ENCODE measurements around the gene PPP1R12B. TPM values are rescaled to one million over a fixed set of nuclear protein-coding genes. Genes with fewer than 3 reads are reported as not detected.
"Not testable (repeated sequence)": the region's sequence is repeated elsewhere in the genome, so short reads cannot be mapped to it uniquely, and the experiment has no call there.

PPP1R12B gene
- total RNA-seq, 1 donor from 2014 or later = 13.5 TPM

DNA sequence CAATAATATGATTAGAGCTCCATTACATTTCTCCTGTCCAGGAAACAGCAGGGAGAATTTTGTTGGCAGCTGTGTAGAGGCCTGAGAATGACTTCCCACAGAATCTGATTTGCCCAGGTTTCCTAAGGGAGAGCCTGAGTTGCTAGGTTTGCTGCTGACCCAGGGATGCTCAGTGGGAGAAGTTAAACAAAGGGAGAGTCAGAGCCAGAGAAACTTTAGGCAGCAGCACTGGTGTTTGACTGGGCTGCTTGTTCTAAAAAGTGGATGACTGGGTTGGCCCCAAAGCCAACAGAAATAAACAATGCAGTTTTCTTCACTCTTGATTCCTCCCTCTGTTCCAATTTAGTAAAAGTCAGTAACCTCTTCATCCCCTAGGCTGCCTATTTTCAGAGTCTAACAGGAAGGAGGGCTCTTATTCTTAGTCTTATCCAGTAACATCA, 69.3 kb downstream of the PPP1R12B start:
- H3K4me3 Mint-ChIP-seq (ENCODE audit: low read depth); H3K36me3 Mint-ChIP-seq (ENCODE audit: low read depth); H3K4me1 Mint-ChIP-seq (ENCODE audit: low read depth); intact Hi-C loops (cut with micrococcal nuclease); H3K9me3 Mint-ChIP-seq; H3K27ac Mint-ChIP-seq; DNase-seq (ENCODE audit: low spot score); H3K27me3 Mint-ChIP-seq (ENCODE audit: low read depth): not testable (repeated sequence)

DNA sequence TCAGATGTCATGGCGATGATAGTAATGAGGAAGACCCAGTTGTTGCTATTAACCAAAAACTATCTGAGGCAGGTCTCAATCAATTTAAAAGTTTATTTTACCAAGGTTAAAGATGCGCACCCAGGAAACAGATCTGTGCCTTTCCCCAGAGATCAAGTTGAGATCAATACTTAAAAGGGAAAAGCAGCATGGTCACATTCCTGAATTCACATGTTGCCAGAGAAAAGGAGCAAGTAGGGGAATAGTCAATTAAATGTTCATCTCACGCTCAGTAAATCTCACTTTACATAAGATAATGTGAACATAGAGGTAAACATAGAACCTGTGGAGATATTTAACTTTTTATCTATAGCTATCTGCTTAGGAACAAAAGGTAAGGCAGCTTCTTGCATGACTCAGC, 71.2 kb downstream of the PPP1R12B start:
- H3K4me1 Mint-ChIP-seq (ENCODE audit: low read depth); DNase-seq (ENCODE audit: low spot score); H3K9me3 Mint-ChIP-seq; H3K27ac Mint-ChIP-seq; H3K36me3 Mint-ChIP-seq (ENCODE audit: low read depth); intact Hi-C loops (cut with micrococcal nuclease); H3K4me3 Mint-ChIP-seq (ENCODE audit: low read depth); H3K27me3 Mint-ChIP-seq (ENCODE audit: low read depth): not testable (repeated sequence)

DNA sequence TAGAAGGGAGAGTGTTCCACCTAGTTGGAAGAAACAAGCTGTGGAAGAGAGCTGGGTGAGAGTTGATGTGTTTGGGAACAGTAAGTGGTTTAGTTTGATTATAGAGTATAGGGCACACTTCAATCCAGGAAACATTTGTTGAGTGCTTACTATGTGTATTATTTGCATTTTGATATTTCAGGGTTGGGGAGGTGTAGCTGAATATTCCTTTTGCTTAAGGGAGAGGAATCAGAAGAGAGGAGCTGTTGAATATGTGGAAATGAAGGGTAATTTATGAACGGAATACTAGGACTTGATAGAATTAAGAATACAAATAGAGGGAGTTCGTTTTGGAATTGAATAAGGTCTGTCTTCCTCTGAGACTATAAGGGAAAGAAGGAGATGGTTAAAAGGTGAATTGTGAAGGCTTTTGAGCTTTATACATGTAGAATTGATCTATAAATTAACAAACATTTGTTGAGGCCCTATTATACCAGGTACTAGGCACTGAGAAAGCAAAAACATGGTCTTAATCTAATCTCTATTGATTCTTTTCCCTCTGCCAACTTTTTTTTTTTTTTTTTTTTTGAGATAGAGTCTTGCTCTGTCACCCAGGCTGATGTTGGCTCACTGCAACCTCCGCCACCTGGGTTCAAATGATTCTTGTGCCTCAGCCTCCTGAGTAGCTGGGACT, 72.1 kb downstream of the PPP1R12B start:
- H3K27me3 Mint-ChIP-seq (ENCODE audit: low read depth); H3K4me1 Mint-ChIP-seq (ENCODE audit: low read depth); H3K4me3 Mint-ChIP-seq (ENCODE audit: low read depth); H3K9me3 Mint-ChIP-seq; H3K27ac Mint-ChIP-seq; DNase-seq (ENCODE audit: low spot score); H3K36me3 Mint-ChIP-seq (ENCODE audit: low read depth); intact Hi-C loops (cut with micrococcal nuclease): not testable (repeated sequence)

DNA sequence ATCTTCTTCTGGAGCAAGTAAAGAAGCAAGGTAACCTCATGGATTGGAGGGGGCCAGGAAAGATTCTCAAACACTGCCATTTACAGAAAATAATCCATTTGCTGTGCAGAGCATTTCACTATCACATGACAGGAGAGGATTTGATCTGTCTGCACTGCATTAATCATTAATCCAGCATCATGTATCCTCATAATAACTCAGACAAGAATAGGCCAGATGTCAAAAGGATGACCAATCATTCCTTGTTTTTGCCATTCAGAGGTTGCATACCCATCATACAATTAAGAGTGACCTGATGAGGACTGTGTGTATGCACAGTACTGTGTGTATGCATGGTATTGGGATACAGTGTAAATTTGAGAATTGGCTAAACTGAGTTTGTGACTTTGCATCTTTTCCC, 74.2 kb downstream of the PPP1R12B start:
- intact Hi-C loops (cut with micrococcal nuclease); H3K36me3 Mint-ChIP-seq (ENCODE audit: low read depth); H3K4me3 Mint-ChIP-seq (ENCODE audit: low read depth); H3K4me1 Mint-ChIP-seq (ENCODE audit: low read depth); H3K27me3 Mint-ChIP-seq (ENCODE audit: low read depth); DNase-seq (ENCODE audit: low spot score); H3K9me3 Mint-ChIP-seq; H3K27ac Mint-ChIP-seq: not testable (repeated sequence)

DNA sequence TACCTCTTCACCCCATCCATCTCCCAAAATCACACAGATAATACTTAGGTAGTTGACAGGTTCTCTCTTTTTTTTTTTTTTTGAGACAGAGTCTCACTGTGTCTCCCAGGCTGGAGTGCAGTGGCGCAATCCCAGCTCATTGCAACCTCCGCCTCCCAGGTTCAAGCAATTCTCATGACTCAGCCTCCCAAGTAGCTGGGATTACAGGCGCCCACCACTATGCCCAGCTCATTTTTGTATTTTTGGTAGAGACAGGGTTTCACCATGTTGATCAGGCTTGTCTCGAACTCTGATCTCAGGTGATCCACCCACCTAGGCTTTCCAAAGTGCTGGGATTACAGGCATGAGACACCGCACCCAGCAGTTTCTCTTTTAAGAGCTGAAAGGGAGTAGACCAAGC, 75.8 kb downstream of the PPP1R12B start:
- DNase-seq (ENCODE audit: low spot score); intact Hi-C loops (cut with micrococcal nuclease); H3K4me1 Mint-ChIP-seq (ENCODE audit: low read depth); H3K9me3 Mint-ChIP-seq; H3K36me3 Mint-ChIP-seq (ENCODE audit: low read depth); H3K27me3 Mint-ChIP-seq (ENCODE audit: low read depth); H3K27ac Mint-ChIP-seq; H3K4me3 Mint-ChIP-seq (ENCODE audit: low read depth): not testable (repeated sequence)

DNA sequence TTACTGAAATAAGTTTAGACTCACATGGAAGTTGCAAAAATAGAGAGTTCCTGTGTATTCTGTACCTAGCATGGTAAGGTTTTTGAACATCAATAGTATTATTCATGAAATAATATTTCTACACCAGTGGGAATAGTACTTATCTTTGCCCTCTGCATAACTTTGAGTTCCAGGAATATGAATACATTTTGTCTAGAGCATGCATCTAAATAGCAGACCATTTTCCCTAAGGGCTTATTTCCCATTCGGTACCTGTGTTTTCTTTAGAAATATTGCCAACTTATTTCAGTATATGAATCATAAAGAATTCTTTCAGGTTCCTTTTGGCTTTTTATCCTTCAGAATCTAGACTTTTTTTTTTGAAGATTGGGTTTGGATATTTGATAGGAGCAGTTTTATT, 81.6 kb downstream of the PPP1R12B start:
- H3K4me1 Mint-ChIP-seq (ENCODE audit: low read depth); H3K4me3 Mint-ChIP-seq (ENCODE audit: low read depth); H3K9me3 Mint-ChIP-seq; DNase-seq (ENCODE audit: low spot score); H3K27me3 Mint-ChIP-seq (ENCODE audit: low read depth); H3K27ac Mint-ChIP-seq; intact Hi-C loops (cut with micrococcal nuclease): not testable (repeated sequence)
- H3K36me3 Mint-ChIP-seq (ENCODE audit: low read depth) = peaks cover 17% of the 10 kb centered on the region

DNA sequence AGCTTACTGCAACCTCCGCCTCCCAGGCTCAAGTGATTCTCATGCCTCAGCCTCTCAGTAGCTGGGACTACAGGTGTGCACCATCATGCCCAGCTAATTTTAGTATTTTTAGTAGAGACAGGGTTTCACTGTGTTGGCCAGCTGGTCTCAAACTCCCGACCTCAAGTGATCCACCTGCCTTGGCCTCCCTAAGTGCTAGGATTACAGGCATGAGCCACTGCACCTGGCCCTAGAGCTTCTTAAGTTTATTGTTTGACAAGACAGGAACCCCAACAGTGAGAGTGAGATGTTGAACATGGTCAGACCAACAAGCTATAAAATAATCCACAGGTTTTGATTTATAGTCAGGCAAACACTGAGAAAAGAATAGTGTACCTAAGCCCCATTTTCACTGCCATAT, 83.8 kb downstream of the PPP1R12B start:
- H3K36me3 Mint-ChIP-seq (ENCODE audit: low read depth) = peaks cover 19% of the 10 kb centered on the region

DNA sequence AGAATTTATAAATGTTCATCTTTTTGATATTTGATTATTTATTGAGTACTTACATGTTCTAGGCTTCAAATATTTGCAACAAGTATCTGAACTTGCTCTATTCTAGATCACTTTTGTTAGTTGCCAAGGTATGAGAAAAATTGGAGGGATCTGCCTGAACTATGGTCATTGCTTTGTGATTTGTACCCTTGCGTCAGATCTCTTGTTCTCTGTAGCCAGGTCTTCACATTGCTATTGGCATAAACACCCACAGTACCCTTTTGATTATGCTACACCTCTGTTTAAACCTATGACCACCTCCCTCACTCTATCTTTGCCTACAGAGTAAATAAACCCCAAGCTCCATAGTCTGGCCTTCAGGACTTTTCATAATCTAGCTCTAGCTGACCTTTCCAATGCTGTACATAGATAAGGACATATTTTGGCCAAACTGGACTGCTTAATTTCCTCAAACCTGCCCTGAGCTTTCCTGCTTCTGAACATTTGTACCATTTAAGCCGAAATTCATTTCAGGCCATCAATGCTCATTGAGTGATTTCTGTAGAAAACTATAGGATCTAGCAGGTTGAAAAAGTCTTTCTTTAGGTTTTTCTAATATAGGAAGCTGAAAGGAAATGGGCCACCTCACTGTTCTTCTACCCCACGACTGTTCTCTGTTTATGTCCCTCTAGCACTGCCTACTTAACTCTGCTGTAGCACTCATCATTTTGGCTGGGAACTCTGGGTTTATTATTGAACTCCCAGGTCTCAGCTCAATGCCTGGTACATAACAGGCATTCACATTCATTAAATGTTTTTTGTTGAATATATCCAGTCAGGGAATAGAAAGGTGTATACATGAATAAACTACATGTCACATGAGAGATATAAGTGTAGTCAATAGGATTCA, 84.9 kb downstream of the PPP1R12B start:
- Mint-ChIP-seq H3K9me3 (no peaks in the 10 kb centered on the region), H3K27ac (no peak overlapping the region), H3K36me3 (ENCODE audit: low read depth) (peaks cover 19% of the 10 kb centered on the region), H3K27me3 (ENCODE audit: low read depth) (no peaks in the 10 kb centered on the region), H3K4me3 (ENCODE audit: low read depth) (no peak overlapping the region), H3K4me1 (ENCODE audit: low read depth) (no peaks in the 10 kb centered on the region)
- DNase-seq (ENCODE audit: low spot score) = no peak
- intact Hi-C loops (cut with micrococcal nuclease) = no loop called here

More for the DNA sequence above, 83.8 kb downstream of the PPP1R12B start:
- intact Hi-C loops (cut with micrococcal nuclease); DNase-seq (ENCODE audit: low spot score); H3K4me3 Mint-ChIP-seq (ENCODE audit: low read depth); H3K9me3 Mint-ChIP-seq; H3K4me1 Mint-ChIP-seq (ENCODE audit: low read depth); H3K27ac Mint-ChIP-seq; H3K27me3 Mint-ChIP-seq (ENCODE audit: low read depth): not testable (repeated sequence)

DNA sequence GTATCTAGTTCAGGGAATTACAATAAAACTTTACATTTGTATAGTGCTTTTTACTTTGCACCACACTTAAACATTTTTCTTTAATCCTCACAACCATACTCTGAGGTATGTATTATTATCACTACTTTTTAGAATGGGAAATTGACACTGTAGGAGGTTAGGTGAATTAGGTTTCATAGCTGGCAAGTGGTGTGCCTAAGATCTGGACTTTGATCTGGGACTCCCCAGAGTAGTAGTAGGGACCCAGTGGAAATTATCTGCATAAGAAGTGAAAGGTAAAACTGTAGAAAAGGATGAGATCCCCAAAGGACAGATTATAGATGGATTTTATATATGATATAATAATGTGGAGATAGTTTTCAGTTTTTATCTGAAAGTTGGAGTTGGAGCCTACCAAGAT, 85.6 kb downstream of the PPP1R12B start:
- intact Hi-C loops (cut with micrococcal nuclease) = no loop called here
- H3K27ac Mint-ChIP-seq = no peak overlapping the region
- H3K4me3 Mint-ChIP-seq (ENCODE audit: low read depth) = no peak overlapping the region
- H3K27me3 Mint-ChIP-seq (ENCODE audit: low read depth) = no peaks in the 10 kb centered on the region
- DNase-seq (ENCODE audit: low spot score) = no peak
- no peaks in the 10 kb centered on the region for H3K4me1 Mint-ChIP-seq (ENCODE audit: low read depth)
- no peaks in the 10 kb centered on the region for H3K9me3 Mint-ChIP-seq
- H3K36me3 Mint-ChIP-seq (ENCODE audit: low read depth) = peaks cover 19% of the 10 kb centered on the region

DNA sequence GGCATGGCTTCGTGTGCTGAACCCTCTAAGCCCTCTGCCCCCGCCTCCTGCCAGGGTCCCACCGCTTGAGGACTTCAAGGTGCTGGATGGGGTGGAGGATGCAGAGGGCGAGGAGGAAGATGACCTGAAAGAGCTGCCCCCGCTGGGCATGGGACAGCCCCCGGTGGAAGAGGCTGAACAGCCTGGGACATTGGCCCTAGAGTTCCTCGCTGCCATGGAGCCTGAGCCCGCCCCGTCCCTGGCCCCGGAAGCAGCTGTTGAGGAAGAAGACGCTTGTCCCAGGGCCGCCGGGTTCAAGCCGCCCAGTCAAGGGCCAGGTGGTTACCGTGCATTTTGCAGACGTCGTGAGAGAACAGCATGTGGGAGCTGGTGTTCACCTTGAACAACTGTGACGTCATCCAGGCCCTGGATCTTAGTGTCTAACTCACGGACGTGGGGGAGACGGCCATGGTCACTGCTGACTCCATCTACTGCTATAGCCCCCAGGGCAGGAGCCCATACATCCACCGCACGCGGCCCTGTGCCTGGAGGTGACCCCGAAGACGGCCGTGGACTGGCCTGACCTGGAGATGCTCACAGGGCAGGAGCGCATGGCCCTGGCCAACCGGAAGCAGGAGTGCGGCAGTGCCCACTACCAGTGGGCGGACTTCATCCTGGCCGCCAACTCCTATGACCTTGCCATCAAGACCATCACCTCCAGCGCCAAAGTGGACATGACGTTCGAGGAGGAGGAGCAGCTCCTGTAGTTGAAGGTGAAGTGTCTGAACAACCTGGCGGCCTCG, 90.1 kb downstream of the PPP1R12B start:
- no peak overlapping the region for H3K27ac Mint-ChIP-seq
- no peak for DNase-seq (ENCODE audit: low spot score)
- no peak overlapping the region for H3K4me3 Mint-ChIP-seq (ENCODE audit: low read depth)
- H3K4me1 Mint-ChIP-seq (ENCODE audit: low read depth) = no peaks in the 10 kb centered on the region
- intact Hi-C loops (cut with micrococcal nuclease) = no loop called here
- H3K9me3 Mint-ChIP-seq = no peaks in the 10 kb centered on the region
- peaks cover 15% of the 10 kb centered on the region for H3K36me3 Mint-ChIP-seq (ENCODE audit: low read depth)
- H3K27me3 Mint-ChIP-seq (ENCODE audit: low read depth) = no peaks in the 10 kb centered on the region

DNA sequence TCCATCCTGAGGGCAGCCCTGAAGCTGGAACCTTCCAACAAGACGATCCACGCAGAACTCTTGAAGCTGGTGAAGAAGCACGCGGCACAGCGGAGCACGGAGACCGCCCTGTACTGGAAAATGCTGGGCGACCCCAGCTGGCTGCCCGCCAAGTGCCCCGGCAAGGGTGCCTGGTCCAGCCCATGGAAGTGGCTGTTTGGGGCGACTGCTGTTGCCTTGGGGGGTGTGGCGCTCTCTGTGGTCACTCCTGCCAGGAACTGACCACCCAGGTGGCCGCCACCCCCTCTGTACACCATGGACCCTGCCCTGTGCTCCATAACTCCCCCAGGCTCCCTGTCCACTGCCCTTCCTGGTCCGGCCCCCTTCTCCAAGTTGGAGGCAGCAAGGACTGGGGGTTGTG, 90.8 kb downstream of the PPP1R12B start:
- Mint-ChIP-seq H3K9me3 (no peaks in the 10 kb centered on the region), H3K4me3 (ENCODE audit: low read depth) (no peak overlapping the region), H3K4me1 (ENCODE audit: low read depth) (no peaks in the 10 kb centered on the region), H3K27me3 (ENCODE audit: low read depth) (no peaks in the 10 kb centered on the region), H3K36me3 (ENCODE audit: low read depth) (peaks cover 8% of the 10 kb centered on the region), H3K27ac (no peak overlapping the region)
- DNase-seq (ENCODE audit: low spot score) = no peak
- intact Hi-C loops (cut with micrococcal nuclease) = no loop called here

DNA sequence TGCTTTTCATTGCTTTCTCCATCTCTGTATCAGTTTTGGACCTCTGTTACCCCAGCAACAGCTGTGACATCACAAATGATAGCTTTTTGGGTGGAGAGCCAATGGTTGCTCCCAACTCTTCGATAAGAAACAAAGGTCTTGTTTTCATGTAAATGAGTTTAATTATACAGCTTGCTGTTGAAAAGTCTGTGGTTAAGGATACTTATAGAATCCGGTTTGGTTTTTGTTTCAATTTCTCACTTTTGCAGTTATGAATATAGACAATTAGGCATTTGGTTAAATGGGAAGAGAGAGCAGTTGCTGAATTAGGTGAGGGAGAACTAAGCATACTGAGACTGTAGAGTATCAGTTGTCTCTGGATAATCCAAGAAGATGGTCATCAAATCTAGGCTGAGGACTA, 99.6 kb downstream of the PPP1R12B start:
- H3K27me3 Mint-ChIP-seq (ENCODE audit: low read depth); DNase-seq (ENCODE audit: low spot score); H3K9me3 Mint-ChIP-seq; H3K4me3 Mint-ChIP-seq (ENCODE audit: low read depth); H3K36me3 Mint-ChIP-seq (ENCODE audit: low read depth); H3K4me1 Mint-ChIP-seq (ENCODE audit: low read depth); H3K27ac Mint-ChIP-seq; intact Hi-C loops (cut with micrococcal nuclease): not testable (repeated sequence)

DNA sequence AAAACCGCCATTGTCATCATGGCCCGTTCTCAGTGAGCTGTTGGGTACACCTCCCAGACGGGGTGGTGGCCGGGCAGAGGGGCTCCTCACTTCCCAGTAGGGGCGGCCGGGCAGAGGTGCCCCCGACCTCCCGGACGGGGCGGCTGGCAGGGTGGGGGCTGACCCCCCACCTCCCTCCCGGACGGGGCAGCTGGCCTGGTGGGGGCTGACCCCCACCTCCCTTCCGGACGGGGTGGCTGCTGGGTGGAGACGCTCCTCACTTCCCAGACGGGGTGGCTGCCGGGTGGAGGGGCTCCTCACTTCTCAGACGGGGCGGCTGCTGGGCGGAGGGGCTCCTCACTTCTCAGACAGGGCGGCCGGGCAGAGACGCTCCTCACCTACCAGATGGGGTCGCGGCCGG, 103.1 kb downstream of the PPP1R12B start:
- DNase-seq (ENCODE audit: low spot score); H3K27ac Mint-ChIP-seq; intact Hi-C loops (cut with micrococcal nuclease); H3K9me3 Mint-ChIP-seq; H3K4me1 Mint-ChIP-seq (ENCODE audit: low read depth); H3K4me3 Mint-ChIP-seq (ENCODE audit: low read depth); H3K27me3 Mint-ChIP-seq (ENCODE audit: low read depth): not testable (repeated sequence)
- H3K36me3 Mint-ChIP-seq (ENCODE audit: low read depth) = peaks cover 11% of the 10 kb centered on the region

All from activated T-helper 2 cell treated with anti-CD3 and anti-CD28 coated beads, Interferon-gamma antibody, Interleukin-2, Interleukin-4, amounts not matched to agents 10 μg/mL and 5 μg/mL and 100 μg/mL, durations not matched to agents 14 hours and 24 hours and 36 hours (primary cell).